NCI-H146 (cell line): Measurements from ENCODE around the gene RBX1.
"Not testable (repeated sequence)": the region's sequence is repeated elsewhere in the genome, so short reads cannot be mapped to it uniquely, and the experiment has no call there.

Source experiments
- DNase-seq: peaks from one replicate; lab custom pipeline; 2025; lab: John Stamatoyannopoulos, UW

The RBX1 gene

DNA sequence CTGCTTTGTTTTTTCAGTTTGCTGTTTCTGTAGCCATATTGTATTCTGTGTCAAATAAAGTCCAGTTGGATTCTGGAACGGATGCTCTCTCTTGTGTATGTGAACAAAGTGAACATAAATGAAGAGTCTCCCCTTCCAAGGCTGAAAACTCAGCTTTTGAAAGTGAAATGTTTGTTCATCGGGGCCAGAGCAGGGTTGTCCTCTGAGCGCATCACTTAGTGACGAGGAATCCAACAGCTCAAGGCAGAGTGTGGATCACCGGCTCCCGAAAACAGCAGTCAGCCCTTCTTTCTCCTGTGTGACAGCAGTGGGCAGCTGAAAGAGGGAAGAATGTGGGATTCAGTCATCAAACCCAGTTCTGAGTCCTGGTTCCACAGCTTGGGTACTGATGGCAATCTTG lies 21.4 kb downstream of the RBX1 start:
- DNase-seq = no peak

DNA sequence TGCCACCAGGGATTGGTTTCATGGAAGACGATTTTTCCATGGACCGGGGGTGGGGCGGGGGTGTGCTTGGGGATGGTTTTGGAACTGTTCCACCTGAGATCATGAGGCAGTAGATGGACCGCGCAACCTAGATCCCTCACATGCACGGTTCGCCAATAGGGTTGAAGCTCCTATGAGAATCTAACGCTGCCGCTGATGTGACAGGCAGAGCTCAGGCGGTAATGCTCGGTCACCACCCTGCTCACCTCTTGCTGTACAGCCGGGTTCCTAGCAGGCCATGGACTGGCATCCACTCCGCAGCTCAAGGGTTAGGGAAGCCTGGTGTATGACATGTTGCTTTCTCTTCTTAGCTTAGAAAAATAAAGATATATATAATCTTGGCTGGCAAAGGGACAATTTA lies 22.0 kb downstream of the RBX1 start:
- no peak for DNase-seq

DNA sequence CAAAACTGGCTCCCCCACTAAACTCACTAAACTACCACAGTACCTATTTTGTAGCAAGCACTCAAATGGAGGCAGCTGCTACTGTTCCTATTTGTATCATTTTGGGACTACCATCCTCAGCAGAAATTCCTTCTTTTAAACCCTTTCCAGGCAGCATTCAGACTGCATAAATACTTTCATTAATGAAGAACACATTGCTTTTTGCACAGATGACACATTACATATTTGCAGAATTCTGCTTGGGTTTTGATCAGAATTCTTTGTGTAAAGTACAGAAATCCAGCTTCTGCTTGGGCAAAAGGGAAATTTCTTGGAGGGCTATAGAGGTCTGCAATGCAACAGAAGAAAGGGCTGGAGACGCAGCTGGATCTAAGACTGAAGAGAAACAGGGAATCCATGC lies 24.2 kb downstream of the RBX1 start:
- DNase-seq = no peak

DNA sequence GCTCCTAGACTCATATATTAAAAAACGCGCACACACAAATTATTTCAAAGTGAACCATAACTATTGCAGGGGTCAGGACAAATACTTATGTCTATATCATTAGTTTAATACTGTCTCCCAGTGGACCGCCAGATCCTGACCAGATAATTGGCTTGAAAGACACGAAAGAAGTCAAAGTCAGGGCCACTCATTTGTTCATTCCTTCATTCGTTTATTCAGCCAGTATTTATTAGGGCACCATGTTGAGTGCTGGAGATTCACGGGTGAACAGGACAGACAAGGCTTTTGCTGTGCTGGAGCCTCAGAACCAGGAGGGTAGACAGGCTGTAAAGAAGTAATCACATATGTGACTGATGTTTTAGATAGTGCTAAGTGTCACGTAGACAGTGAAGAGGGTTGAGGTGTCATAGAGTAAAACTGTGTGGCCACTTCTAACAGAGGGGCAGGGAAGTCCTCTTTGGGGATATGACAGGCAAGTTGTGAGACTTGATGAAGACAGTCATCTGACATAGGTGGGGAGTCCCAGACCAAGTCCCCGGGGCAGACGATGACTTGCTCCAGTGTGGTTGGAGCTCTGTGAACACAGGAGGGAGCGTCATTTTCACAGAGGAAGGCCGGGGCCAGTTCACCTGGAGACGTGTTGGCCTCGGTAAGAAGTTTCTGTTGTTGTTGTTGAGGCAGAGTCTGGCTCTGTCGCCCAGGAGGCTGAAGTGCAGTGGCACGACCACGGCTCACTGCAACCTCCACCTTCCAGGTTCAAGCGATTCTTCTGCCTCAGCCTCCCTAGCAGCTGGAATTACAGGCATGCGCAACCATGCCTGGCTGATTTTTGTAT lies 25.9 kb downstream of the RBX1 start:
- no peak for DNase-seq

DNA sequence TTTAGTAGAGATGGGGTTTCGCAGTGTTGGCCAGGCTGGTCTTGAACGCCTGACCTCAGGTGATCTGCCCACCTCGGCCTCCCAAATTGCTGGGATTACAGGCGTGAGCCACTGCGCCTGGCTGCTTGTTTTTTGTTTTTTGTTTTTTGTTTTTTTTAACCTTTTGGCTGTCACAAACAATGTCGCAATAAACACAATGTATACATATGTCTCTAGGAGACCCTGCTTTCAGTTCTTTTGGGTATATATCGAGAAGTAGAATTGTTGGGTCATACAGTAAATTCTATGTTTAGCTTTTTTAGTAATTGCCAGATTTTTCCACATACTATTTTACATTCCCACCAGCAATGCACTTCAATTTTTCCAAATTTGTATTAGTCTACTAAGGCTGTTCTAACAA lies 28.0 kb downstream of the RBX1 start:
- DNase-seq = no peak

DNA sequence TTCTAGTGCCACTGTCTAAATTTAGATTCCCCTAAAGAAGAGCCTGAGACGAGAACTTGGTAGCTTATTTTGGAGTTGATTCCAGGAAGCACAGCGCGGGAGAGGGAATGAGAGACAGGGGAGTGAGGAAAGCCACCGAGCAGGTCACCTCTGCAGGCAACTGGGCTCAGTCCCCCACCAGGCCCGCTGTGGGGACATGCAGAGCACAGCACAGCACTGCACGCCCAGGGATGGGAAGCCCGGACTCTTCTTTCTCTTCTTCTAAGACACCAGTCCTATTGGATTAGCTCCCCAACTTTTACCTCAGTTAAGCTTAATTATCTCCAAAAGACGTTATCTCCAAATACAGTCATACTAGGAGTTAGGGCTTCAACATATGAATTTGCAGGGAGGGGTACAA lies 28.7 kb downstream of the RBX1 start:
- no peak for DNase-seq

DNA sequence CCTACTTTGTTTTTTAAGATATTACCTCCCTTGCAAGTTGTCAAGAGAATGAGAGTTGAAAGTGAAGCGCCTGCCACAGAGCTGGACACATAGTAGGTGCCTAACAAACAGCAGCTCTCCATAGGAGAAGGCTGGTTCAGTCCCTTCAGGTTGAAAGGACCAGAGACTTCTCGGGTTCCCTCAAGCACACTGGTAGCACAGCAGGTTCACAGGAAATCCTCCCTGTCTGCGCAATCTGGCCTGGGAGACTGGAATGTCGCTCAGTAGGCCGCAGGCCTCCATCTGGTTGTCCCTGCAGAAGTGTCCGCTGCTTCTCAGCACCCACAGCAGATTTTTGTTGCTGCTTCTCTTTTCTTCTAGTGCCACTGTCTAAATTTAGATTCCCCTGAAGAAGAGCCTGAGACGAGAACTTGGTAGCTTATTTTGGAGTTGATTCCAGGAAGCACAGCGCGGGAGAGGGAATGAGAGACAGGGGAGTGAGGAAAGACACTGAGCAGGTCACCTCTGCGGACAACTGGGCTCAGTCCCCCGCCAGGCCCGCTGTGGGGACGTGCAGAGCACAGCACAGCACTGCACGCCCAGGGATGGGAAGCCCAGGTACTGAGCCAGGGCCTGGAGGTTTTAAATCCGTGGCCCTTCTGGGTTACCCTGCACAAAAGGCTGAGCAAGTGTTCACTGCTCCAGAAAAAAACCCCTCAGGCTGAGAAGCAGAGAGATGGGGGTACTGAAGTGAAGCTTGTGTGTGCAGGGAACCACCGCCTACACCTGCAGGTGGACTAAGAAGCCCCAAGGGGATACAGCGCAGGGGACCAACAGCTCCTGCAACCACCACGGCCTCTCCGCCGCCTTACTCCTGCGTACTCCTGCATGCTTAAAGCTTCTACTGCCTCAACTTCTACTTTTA lies 31.6 kb downstream of the RBX1 start:
- DNase-seq = no peak

DNA sequence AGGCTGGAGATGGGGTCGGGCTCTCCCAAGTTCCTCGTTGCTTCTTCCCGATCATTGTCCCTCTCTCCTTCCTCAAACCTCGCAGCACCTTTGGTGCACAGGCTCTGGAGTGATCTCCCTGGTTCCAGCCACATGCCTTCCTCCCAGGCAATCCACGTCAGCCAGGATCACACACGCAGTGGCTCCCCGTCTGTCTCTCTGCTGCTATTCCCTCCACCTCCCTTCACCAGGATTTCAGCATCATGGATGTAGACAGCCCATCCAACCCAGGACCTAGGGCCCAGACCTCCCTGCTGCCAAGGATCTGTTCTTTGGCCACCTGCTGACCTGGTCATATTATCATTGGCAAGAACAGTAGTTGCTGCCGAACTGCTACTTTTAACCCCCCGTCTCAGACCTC lies 40.1 kb downstream of the RBX1 start:
- DNase-seq = no peak

DNA sequence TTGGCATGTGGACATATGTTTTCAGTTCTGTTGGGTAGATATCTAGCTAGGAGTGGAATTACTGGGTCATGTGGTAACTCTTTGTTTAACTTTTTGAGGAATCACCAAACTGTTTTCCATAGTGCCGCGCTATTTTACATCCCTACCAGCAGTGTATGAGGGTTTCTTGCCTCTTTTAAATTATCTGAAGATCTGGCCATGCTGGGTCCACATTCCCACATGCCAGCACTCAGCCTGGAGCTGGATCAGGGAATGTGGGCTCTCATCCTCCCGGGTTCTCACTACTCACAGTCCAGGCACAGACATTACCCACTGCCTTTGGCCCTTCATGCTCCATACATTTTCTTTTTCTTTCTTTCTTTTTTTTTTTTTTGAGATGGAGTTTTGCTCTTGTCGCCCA lies 44.6 kb downstream of the RBX1 start:
- no peak for DNase-seq

DNA sequence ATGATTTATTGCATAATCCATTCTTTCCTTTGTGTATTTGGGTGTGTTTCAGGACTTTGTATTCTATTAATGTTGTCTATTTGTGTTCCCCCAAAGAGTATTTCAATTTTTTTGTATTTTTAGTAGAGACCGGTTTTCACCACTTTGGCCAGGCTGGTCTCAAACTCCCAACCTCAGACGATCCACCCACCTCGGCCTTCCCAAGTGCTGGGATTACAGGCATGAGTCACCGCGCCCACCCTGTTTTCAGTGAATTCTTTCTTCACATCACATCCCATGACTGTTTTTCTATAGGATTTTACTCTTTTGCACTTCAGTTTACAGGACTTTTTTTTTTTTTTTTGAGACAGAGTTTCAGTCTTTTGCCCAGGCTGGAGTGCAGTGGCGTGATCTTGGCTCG lies 46.3 kb downstream of the RBX1 start:
- no peak for DNase-seq

DNA sequence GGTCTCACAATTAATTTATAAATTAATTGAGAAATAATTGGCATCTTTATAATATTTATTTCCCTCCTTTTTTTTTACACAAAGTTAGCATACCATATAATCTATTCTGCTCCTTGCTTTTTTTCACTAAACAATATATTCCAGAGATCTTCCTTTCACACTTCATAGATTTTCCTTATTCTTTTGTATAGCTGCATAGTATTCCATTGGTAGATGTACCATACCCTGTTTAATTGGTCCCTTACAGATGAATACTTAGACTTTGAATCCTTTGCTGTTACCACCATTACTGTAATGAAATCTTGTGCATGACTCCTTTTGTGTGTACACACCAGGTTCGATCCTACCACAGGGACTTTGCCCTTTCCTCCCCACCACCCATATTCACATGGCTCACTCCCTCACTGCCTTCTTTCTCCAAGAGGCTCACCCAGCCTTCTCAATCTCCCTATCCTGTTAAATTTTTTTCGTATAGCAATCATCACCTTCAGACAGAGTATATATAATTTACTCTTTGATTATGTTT lies 48.9 kb downstream of the RBX1 start:
- DNase-seq = no peak

DNA sequence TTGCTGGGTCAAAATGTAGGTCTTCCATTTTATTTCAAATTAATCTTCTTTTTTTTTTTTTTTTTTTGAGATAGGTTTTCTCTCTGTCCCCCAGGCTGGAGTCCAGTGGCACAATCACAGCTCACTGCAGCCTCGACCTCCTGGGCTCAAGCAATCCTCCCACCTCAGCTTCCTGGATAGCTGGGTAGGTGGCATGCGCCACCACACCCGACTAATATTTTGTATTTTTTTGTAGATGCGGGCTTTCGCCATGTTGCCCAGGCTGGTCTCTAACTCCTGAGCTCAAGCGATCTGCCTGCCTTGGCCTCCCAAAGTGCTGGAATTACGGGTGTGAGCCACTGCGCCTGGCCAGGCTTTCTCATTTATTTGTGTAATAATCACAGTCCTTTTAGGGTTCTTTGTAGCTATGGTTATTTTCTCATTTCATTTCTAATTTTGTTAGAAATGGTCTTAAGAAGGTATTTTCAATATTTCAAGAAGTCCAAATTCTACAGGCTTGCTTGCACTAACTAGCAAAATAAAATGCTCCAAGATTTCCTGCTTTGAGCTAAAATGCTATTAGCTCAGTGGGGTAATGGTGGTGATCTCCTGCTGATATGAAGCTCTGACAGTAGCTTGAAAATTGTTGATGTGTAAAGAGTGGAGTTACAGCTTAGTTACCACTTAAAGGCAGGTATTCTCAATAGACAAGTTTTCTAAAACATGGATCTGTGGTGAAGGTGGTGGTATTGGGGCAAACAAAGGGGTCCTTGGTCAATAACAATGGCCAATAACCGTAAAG lies 50.0 kb downstream of the RBX1 start:
- DNase-seq = no peak

DNA sequence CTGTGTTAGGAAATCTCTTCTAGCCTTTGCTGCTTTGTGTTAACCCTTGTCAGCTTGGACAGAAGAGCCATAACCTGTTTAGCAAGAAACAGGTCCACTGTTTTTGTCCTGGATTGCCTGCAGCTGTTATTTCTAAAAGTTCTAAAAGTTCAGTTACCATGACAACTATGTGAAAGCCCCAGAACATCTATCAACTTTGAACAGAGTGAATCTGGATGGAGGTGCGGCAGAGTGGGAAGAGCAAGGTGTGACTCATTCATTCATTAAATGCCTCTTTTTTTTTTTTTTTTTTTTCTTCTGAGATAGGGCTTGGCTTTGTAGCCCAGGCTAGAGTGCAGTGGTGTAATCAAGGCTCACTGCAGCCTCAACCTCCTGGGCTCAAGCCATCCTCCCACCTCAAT lies 50.5 kb downstream of the RBX1 start:
- no peak for DNase-seq

DNA sequence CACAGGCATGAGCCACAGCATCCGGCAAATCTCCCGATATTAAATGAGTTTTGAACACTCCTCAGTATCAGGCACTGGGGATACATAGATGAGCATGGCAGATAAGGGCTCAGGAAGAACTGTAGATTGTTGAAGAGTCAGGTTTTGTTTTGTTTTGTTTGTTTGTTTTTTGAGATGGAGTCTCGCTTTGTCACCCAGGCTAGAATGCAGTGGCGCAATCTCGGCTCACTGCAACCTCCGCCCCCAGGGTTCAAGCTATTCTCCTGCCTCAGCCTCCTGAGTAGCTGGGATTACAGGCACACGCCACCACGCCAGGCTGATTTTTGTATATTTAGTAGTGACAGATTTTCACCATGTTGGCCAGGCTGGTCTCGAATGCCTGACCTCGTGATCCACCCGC lies 51.2 kb downstream of the RBX1 start:
- not testable (repeated sequence) for DNase-seq

DNA sequence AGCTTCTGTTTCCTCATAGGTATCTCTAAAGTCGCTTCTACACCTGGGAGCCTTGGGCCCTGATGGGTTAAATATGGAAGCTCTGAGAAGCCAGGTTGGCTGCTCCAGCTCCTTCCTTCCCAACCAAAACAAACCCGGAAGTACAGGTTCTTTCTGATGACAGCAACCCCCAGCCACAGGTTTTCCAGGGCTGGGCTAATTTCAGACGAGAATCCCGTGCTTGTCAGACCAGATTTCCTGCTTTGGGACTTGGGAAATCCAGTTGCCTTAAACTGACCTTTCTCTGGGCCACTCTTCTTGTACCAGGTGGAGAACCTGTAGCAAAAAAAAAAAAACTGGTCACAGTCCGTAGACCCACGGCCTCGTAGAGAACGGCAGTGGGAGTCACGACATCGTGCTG lies 51.9 kb downstream of the RBX1 start:
- DNase-seq = no peak

DNA sequence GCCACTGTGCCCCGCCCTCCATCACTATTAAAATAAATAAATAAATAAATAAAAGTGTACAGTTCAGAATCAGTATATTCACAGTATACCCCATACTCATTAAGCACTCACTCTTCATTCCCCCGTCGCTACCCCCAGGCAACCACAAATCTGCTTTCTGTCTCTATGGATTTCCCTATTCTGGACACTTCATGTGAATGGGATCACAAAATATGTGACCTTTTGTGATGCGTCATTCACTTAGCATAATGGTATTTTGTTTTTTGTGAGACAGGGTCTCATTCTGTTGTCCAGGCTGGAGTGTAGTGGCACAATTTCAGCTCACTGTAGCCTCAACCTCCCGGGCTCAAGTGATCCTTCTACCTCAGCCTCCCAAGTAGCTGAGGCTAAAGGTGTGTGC lies 52.8 kb downstream of the RBX1 start:
- no peak for DNase-seq

DNA sequence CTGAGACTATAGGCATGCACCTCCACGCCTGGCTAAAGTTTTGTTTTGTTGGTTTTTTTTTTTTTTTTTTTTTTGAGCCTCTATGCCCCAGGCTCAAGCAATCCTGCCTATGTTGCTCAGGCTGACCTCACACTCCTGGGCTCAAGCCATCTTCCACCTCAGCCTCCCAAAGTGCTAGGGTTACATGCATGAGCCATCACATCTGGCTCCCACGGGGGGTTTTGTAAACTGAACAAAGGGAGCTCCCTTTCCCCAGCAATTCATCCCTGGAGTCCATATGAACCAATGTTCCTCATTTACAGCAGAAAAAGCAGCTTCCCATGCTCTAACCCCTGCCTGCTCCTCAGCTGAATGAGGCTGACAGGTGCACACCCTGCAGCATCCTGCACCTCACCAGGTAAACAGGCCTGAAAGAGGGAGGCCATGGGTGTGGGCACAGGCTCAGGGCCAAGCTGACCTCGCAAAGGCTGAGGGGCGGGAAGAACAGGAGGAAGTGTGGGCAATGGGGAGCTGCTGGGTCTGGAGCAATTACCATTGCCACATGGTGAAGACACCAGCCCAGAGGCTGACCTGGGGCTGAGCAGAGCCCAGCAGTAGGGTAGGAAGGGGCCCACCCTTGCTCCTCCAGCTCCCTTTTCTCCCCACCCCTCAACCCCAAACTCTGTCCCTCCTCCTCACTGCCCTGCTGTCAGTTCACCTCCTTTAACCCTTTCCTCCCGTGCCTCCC lies 58.2 kb downstream of the RBX1 start:
- DNase-seq = peak; percentile 61

DNA sequence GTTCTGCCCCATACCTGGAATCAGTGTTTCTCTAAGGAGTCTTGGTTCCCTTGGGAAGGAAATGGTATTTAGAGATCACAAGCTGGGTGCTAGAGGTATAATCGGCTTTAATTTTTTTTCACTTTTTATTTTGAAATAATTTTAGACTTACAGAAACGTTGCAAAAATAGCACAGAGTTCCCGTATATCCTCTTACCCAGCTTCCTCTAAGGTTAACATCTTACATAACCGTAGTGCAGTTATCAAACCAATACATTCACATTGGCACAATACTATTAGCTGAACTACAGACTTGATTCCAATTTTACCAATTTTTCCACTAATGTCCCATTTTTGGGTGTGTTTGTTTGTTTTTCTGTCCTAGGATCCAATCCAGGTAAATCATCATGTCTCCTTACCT lies 63.8 kb downstream of the RBX1 start:
- DNase-seq = no peak

DNA sequence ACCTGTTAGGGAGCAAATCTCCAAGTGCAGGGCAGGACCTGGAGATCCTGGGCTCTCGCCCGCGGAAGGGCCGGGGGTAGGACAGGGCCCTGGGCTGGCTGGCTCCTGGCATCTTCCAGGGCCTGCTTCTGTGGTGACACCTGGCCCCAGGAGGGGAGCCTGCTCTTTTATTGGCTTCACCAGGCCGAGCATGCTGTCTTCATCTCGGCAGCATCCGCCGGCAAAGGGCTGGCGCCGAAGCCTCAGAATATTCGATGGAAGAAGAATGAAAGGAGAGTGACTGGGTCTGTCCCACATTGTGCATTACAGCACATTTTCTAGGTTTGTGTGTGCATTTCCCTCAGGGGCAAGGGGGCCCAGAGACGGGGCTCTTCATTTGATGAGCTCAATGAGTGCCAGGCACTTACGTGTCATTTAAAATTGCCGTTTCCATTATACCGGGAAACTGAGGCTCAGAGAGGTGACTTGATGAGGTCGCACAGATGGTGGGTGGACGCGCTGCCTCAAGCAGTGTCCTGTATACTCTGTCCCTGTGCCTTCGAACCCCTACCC lies 70.0 kb downstream of the RBX1 start:
- DNase-seq = peak; percentile 17

DNA sequence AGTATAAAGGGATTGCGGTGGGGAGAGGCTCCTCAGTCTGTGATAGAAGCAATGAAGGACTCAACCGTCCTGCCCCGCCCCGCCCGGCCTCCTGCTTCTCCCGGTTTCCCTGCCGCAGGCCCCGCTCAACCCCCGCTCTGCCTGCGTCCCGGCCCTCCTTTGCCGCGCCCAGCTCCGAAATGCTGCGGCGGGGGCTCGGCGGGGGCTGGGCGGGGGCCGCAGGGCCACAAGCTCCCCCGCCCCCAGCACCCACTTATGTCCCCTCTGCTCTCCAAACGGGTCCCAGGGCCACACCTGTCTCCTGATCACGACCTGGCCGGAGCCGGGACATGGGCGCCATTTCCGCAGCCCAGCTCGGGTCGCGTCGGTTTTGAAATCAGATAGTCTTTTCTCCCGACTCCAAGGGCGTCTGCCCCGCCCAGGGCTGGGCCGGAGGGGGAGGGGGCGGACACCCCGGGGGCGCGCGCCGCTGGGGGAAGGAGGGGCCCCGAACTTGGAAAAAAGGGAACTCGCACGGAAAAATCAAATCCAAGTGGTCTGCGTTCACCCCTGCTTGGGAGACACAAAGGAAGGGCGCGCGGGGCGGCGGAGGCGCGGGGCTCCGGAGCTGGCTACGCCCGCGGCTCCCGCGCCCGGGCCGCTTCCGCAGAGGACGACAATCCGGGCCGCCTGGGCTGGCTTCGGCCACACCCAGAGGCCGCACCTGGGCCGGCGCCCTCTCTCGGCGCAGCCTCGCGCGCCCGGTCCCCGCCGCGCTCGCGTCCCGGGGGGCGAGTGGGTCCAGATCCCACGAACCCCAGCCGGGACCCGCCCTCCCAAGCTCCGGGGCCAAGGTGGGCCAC lies 70.7 kb downstream of the RBX1 start:
- peak; percentile 67 for DNase-seq
